AG09319 (cell line): Measurements from ENCODE around the gene SRP19.
"Not testable (repeated sequence)": the region's sequence is repeated elsewhere in the genome, so short reads cannot be mapped to it uniquely, and the experiment has no call there.

Experiments
- DNase-seq: peaks from one replicate; pipeline ENCODE4 v3.0.0-alpha.2; 2010; ENCODE audit warnings: low read depth; ENCODE audit errors: extremely low read depth
- TF ChIP-seq, protein P1 (sequence below): IDR thresholded peaks from 2 replicates; pipeline ENCODE4 v1.5.1; 2011; ENCODE audit warnings: low read depth, mild to moderate bottlenecking, inconsistent platforms, low read length, moderate library complexity

The SRP19 gene

DNA sequence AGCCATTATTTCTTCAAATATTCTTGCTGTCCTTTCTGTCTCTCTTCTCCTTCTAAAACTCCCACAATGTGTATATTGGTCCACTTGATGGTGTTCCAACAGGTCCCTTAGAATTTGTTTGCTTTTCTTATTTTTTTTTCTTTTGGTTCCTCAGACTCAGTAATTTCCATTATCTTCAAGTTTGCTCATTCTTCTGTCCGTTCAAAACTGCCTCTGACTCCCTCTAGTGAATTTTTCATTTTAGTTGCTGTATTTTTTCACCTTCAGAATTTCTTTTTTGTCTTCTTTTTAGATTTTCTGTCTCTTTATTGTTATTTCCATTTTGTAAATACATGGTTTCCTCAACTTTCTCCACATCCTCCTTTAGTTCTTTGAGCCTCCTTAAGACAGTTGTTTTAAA is 6.4 kb upstream of the SRP19 start:
- DNase-seq, result no peak
- TF ChIP-seq, protein P1, sequence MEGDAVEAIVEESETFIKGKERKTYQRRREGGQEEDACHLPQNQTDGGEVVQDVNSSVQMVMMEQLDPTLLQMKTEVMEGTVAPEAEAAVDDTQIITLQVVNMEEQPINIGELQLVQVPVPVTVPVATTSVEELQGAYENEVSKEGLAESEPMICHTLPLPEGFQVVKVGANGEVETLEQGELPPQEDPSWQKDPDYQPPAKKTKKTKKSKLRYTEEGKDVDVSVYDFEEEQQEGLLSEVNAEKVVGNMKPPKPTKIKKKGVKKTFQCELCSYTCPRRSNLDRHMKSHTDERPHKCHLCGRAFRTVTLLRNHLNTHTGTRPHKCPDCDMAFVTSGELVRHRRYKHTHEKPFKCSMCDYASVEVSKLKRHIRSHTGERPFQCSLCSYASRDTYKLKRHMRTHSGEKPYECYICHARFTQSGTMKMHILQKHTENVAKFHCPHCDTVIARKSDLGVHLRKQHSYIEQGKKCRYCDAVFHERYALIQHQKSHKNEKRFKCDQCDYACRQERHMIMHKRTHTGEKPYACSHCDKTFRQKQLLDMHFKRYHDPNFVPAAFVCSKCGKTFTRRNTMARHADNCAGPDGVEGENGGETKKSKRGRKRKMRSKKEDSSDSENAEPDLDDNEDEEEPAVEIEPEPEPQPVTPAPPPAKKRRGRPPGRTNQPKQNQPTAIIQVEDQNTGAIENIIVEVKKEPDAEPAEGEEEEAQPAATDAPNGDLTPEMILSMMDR, result no peak

GRCh38 chr5:112857866-112858265 is 3.2 kb upstream of the SRP19 start:
- TF ChIP-seq, protein P1, result no peak
- DNase-seq, result no peak

GRCh38 chr5:112860571-112860928 is 537 bp upstream of the SRP19 start:
- not testable (repeated sequence) for DNase-seq

DNA sequence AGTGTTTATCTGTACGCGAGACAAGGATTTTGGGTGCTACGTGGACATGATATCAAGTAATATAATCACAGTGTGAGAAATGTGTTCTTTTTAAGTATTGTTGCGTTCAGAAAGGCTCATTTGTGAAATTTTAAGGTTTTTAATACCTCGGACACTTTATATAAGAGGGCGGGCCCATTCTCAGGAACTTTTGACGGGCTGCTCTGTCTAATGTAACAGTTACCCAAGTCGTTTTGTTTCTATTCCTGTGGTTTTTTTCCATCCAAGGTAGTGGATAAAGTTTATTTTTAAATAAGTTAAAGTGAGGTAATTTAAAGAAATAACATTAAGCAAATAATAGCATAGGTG is 525 bp downstream of the SRP19 start:
- no peak for DNase-seq
- TF ChIP-seq, protein P1, result no peak

GRCh38 chr5:112862085-112862484 is 998 bp downstream of the SRP19 start:
- TF ChIP-seq, protein P1, result no peak

DNA sequence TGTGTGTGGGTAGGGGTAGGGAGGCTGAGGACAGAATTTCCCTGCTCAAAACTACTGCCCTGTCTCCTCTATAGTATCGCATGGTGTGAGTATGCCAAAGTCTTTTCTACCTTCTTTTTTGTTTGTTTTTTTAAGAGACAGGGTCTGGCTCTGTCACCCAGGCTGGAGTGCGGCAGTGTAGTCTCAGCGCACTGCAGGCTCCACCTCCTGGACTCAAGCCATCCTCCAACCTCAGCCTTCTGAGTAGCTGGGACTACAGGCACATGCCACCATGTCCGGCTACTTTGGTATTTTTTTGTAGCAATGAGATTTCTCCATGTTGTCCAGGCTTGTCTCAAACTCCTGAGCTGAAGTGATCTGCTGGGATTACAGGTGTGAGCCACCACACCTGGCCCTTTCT is 2.5 kb downstream of the SRP19 start:
- TF ChIP-seq, protein P1, result no peak
- no peak for DNase-seq

More at GRCh38 chr5:112862085-112862484, 998 bp downstream of the SRP19 start:
- DNase-seq, result no peak

DNA sequence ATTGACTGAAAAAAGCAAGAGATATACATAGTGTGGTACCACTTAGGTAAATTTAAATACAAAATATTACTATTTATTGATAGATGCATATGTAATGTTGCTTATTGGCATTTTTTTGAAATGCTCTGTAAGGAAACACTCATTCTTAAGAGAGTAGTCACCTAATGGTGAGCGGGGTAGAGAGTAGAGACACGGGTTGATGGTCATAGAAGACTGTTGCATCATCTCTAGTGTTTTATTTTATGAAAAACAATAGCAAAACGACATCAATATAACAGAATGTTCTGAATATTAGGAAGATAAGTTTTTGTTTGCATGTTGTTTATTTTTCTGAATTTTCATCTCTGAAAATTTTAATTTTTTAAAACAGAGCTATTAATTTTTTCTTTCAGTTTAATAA is 4.0 kb downstream of the SRP19 start:
- TF ChIP-seq, protein P1, result no peak
- no peak for DNase-seq

DNA sequence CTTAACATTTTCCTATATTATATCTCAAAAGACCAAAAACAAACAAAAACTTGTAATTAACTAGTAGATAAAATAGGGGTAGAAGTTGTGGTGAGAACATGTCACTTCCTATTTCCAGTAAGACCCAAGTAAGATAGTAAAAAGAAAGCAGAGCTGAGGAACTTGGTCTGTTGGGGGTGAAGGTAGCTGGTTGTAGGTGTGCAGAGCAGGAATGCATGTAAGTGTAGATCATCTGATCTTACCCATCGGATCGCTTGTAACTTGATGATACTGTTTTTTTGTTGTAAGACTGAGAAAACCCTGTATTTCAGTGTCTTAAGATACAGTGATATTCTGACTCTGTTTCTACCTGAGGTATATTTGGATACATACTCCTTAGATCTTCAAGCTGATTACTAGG is 5.7 kb downstream of the SRP19 start:
- DNase-seq, result no peak
- TF ChIP-seq, protein P1, result no peak
